ENCODE measurements around the gene PFN3.
"Not testable (repeated sequence)": the region's sequence is repeated elsewhere in the genome, so short reads cannot be mapped to it uniquely, and the experiment has no call there.

Gene PFN3

GRCh38 chr5:177372034-177372896, 28.2 kb downstream of the PFN3 start:
- no peak for DNase-seq (ENCODE audit: low spot score)

GRCh38 chr5:177371120-177372033, 29.1 kb downstream of the PFN3 start:
- no peak for DNase-seq (ENCODE audit: low spot score)

- peak; percentile 86 for DNase-seq (ENCODE audit: low spot score)
These were observed 29.9 kb downstream of the PFN3 start for GRCh38 chr5:177370488-177371119.

- no peak for DNase-seq (ENCODE audit: low spot score)
These were observed 30.6 kb downstream of the PFN3 start for GRCh38 chr5:177369645-177370440.

- DNase-seq (ENCODE audit: low spot score), result peak; percentile 62
These were observed 31.4 kb downstream of the PFN3 start for GRCh38 chr5:177368869-177369644.

- DNase-seq (ENCODE audit: low spot score), result no peak
These were observed 32.2 kb downstream of the PFN3 start for GRCh38 chr5:177367981-177368868.

- DNase-seq (ENCODE audit: low spot score), result no peak
These were observed 33.1 kb downstream of the PFN3 start for GRCh38 chr5:177367323-177367848.

GRCh38 chr5:177366528-177367322, 33.7 kb downstream of the PFN3 start:
- no peak for DNase-seq (ENCODE audit: low spot score)

- DNase-seq (ENCODE audit: low spot score), result no peak
These were observed 34.5 kb downstream of the PFN3 start for GRCh38 chr5:177365845-177366527.

- no peak for DNase-seq (ENCODE audit: low spot score)
These were observed 36.1 kb downstream of the PFN3 start for GRCh38 chr5:177364159-177364962.

- DNase-seq (ENCODE audit: low spot score), result no peak
These were observed 36.9 kb downstream of the PFN3 start for GRCh38 chr5:177363565-177363964.

GRCh38 chr5:177362610-177363507, 37.6 kb downstream of the PFN3 start:
- DNase-seq (ENCODE audit: low spot score), result peak; percentile 79

GRCh38 chr5:177362292-177362609, 38.2 kb downstream of the PFN3 start:
- no peak for DNase-seq (ENCODE audit: low spot score)

GRCh38 chr5:177361418-177362291, 38.8 kb downstream of the PFN3 start:
- no peak for DNase-seq (ENCODE audit: low spot score)

GRCh38 chr5:177360740-177361139, 39.7 kb downstream of the PFN3 start:
- not testable (repeated sequence) for DNase-seq (ENCODE audit: low spot score)
